ENCODE data around the gene SLC16A5.

GRCh38 chr17:75155191-75155601, 67.4 kb downstream of the SLC16A5 start:
- TF ChIP-seq CTCF (IDR thresholded peaks at IDR 0.05; ENCODE audit: borderline replicate concordance, extremely low read depth, low read length, poor library complexity, severe bottlenecking) (no peak), EZH2 (IDR thresholded peaks at IDR 0.05; ENCODE audit: borderline replicate concordance, low read depth, low read length, severe bottlenecking) (no peak)

Data from DND-41 (cell line).